Stimulated activated CD4-positive, alpha-beta T cell treated with anti-CD3 and anti-CD28 coated beads, Interleukin-1b, Interleukin-23, amount 100 ng/mL, for 4 hours (primary cell): Measurements from ENCODE around the gene TCL1A.
"Not testable (repeated sequence)": the region's sequence is repeated elsewhere in the genome, so short reads cannot be mapped to it uniquely, and the experiment has no call there.

Experiments
- DNase-seq, 2 donors: peaks; one replicate each; pipeline ENCODE4 v3.0.0-alpha.2; 2020; ENCODE audit warnings: low read depth in 2 of 2

The TCL1A gene, protein sequence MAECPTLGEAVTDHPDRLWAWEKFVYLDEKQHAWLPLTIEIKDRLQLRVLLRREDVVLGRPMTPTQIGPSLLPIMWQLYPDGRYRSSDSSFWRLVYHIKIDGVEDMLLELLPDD

DNA sequence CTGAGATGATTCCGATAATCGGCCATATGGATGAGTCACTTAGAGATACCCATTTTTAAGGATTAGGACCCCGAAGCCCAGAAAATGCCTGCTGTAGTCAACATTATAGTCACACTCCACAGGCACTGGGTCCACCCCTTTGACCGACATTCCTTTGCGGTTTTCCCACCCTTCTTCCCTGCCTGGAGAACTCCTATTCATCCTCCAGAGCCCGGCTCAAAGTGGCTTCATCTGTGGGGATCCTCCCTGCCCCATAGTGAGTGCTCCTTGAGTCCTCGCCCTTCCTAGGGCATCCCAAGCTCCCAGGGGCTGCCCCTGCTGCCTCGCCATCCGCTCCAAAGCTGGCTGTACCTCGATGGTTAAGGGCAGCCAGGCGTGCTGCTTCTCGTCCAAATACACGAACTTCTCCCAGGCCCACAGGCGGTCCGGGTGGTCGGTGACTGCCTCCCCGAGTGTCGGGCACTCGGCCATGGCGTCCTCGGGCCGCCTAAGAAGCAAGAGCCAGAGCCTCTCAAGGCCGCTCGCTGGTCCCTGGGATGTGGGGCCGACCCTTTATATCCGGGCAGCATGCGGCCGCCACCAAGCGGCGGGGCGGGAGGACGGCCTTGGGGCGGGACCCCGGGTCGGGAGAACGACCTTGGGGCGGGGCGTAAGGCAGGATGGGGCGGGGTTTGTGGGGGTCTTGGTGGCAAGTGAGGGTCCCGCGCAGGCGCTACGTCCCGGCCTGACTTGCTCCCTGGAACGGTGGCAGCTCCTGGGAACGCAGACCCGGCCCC, at the start of gene TCL1A:
TCL1A (minus strand) TSS at position 530 of the 776 bp plus-strand sequence; CDS start at position 471, 59 bp downstream.
- DNase-seq: no peak

DNA sequence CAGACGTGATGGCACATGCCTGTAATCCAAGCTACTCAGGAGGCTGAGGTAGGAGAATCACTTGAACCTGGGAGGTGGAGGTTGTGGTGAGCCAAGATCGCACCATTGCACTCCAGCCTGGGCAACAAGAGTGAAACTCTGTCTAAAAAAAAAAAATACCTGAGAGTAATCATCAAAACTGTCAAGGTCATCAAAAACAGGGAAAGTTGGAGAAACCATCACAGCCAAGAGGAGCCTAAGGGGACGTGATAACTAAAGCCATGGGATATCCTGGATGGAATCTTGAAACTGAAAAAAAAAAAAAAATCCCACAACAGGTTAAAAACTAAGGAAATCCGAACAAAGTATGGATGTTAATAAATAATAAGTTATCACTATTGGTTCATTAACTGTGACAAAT, 49.1 kb upstream of the TCL1A start:
- not testable (repeated sequence) for DNase-seq

DNA sequence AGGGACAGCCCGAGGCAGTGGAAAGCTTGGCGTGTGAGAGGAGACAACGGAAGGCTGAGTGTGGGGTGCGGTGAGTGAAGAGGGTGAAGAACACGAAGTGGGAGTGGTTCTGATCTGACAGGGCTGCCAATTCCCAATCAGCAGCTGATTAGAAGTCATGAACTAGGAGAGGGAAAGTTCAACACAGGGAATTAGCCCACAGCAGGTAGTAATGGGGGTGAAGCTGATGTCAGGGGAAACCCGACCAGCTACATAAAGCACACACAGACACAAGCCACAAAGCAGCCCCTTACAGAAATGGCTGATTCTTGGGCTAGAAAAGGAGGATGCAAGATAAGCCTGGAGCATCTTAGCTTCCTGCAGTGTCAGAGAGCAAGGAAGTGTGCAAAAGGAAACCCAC, 47.5 kb upstream of the TCL1A start:
- no peak for DNase-seq

DNA sequence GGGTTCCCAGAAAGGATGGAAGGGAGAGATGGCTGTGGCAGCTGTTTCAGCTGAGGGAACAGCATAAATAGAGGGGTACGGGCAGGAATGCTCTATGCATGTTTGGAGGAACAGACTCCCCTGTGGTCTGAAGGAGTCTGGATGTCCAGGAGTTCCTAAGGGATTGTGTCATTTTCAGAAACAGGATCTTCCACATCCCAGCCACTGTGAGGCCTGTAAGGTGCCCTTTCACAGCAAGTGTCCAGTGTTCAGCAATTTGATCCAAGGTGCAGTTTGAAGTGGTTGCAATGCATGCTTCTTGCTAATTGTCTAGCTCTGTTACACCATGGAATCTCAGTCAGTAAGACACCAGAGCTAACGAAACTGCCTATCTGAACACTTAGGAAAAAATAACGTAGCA, 46.7 kb upstream of the TCL1A start:
- DNase-seq: no peak

DNA sequence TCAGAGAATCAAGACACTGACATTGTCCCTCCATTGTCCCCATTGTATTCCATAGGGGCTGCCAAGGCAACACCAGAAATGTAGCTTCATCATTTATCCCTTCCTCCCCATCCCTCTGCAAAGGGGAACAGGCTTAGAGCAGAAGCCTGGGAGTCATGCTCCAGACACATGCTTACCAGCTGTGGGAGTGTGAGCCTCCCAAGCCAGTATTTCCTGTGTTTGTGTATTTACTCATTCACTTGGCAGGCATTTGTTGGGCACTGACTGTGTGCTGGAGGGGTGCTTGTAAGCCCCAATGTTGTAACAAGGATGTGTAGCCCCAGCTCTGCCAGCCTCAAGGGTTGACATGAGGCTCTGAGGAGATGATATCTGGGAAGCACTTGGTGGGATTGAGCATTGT, 46.0 kb upstream of the TCL1A start:
- no peak for DNase-seq

DNA sequence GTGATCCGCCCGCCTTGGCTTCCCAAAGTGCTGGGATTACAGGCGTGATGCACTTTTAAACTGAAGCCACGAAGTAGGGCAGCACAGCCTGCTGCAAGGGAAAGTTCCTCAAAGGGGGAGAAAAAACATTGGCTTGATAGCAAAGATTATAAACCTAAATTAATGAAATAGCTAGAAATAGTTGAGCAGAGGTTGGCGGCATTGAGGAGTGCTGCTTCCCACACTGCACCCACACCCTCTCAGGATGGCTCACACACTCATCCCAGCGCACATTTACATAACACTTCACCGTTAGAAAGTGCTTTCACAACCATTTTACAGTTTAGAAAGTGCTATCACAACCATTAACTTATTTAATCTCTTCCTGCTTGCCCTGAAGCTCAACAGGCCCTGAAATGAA, 44.4 kb upstream of the TCL1A start:
- DNase-seq: no peak

DNA sequence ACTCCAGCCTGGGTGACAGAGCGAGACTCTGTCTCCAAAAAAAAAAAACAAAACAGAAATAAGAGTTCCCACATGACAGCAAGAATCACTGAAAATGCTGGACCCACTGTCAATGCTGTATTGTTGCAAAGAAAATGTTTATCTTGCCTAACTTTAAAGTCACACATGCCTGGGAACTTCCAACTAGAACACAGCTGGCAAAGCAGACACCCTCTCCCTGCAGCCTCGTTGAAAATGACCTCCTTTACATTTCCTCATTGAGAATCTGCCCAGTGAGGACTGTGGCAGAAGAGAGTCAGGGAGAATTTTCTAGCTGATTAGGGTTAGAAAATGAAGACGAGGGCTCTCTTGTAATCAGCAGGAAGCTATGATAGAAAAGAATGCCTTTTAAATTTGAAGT, 42.8 kb upstream of the TCL1A start:
- DNase-seq: no peak

- DNase-seq: no peak
Measured at GRCh38 chr14:95756127-95756526, 42.2 kb upstream of the TCL1A start.

DNA sequence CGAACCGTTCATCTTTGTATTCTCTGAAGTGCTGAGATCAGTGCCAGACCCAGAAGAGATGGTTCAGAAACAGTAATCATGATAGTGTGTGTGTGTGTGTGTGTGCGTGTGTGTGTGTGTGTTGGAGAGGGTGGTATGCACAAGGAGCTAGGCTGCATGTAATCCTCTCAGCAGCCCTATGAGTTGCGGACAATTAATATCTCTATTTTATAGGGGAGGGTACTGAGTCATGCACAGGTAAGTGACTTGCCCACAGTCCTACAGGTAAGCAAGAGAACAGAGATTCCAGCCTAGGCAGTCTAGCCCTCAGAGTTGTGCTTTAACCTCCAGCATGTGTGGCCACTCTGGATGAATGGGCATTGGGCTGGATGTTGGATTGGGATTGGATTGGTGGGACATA, 27.9 kb upstream of the TCL1A start:
- no peak for DNase-seq

DNA sequence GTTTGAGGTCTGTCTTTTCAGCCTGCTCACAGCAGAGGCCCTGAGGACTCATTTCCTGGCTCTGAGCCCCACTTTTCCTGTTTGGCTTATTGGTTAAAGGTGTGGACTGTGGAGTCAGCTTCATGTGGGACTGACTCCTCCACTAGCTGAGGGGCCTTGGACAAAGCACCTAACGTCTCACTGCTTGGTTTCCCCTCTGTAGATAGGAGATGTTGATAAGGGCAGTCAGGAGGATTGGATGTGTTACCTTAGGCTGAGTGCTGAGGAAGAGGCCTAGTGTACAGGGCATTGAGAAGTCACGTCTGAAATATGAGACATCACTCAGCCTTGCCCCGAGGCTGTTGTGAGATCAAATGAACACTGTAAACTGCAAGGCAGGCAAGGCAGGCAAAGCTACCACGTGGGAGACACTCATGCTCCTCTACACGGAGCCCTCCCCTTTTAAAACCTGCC, 27.1 kb upstream of the TCL1A start:
- DNase-seq: no peak

- no peak for DNase-seq
Measured at GRCh38 chr14:95739356-95739755, 25.4 kb upstream of the TCL1A start.

DNA sequence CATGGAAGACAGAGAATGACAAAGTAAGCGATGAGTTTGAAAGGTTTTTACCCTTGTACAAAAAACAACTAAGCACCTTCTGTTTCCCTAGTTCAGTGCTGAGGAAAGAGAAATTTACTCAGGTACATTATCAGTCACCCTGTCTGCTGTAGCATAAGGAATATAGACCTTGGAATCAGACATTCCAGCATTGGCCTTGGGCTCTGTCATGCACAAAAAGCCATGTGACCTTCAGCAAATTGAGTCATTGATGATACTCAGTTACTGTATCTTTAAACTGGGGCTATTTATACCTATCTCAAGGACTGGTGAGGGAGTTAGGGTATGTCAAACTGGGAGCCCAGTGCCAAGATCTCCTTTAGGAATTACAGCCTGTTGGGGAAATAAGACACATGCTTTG, 19.3 kb upstream of the TCL1A start:
- no peak for DNase-seq

- no peak for DNase-seq
Measured at GRCh38 chr14:95730126-95730525, 16.2 kb upstream of the TCL1A start.

GRCh38 chr14:95729402-95730028, 15.6 kb upstream of the TCL1A start:
- DNase-seq: not testable (repeated sequence)

DNA sequence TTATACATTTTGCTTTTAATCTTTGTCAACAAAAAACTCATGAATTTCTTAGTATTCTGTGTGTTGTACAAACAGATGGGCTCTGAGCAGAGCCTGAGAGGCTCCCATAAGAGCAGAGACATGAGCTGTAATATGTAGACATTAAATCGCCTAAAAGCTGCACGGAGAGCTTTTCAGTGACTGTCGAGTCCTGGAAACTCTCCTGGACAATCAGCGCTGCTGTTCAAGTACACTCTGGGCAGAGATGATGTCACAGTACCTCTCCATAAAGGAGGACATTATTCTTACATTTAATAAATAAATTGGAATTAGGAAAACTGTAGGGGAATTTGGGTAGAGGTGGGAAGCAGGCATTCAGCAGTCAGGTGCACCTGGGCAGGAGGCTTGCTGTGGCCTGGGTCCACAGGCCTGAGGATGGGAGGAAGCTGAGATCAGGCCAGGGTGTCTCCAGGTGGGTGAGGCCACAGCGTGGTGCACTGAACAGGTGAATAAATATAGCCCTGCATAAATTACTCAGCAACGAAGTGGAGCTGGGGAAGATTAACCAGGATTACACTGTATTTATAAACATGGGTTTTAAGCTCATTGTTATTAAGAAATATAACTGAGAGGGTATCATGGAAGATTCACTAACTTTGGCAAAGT, 13.3 kb upstream of the TCL1A start:
- no peak for DNase-seq

GRCh38 chr14:95725685-95726336, 11.9 kb upstream of the TCL1A start:
- DNase-seq: no peak

- DNase-seq: no peak
Measured at GRCh38 chr14:95722525-95723190, 8.7 kb upstream of the TCL1A start.

DNA sequence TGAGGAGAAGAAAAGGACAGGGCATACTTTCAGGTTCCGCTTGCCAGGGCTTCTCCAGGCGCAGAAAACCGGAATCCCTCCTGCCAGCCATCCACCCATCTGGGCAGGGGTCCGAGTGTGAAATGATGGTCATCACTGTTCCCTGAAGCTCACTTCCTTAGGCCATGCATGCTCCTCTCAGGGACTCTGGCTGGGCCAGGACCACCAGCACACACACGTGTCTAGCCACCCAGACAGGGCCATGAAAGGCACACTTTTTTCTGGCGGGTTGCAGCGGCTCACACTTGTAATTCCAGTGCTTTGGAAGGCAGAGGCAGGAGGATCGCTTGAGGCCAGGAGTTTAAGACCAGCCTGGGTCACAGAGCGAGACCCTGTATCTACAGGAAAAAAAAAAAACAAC, 1.5 kb downstream of the TCL1A start:
- no peak for DNase-seq

GRCh38 chr14:95711476-95712176, 2.3 kb downstream of the TCL1A start:
- no peak for DNase-seq

GRCh38 chr14:95710106-95710505, 3.8 kb downstream of the TCL1A start:
- DNase-seq: no peak

GRCh38 chr14:95707327-95707726, 6.6 kb downstream of the TCL1A start:
- DNase-seq: no peak
